Colonic mucosa (tissue), 4 donors: ENCODE data around the gene SPTBN1. TPM values are rescaled to one million over a fixed set of nuclear protein-coding genes. Genes with fewer than 3 reads are reported as not detected.
A peak's percentile ranks its signal among the peaks of the same experiment; 100 is the strongest.

Experiments used
- DNase-seq: peaks from one replicate; pipeline ENCODE4 v3.0.0-alpha.2; 2020
- H3K27ac ChIP-seq: fragments of 200-600 bp; one replicate; pipeline ENCODE4 v1.8.0; 2021
- H3K27me3 ChIP-seq: fragments of 200-600 bp; one replicate; pipeline ENCODE4 v1.8.0; 2021
- H3K36me3 ChIP-seq: fragments of 200-600 bp; one replicate; pipeline ENCODE4 v1.8.0; 2021
- H3K4me1 ChIP-seq: fragments of 200-600 bp; one replicate; pipeline ENCODE4 v1.8.0; 2021; ENCODE audit warnings: mild to moderate bottlenecking
- H3K4me3 ChIP-seq: fragments of 200-600 bp; one replicate; pipeline ENCODE4 v1.8.0; 2021
- H3K9ac ChIP-seq, 2 donors: one replicate each; pipeline ENCODE4 v1.7.0; 2013; ENCODE audit warnings: control low read depth in 2 of 2, low read depth in 2 of 2, low read length in 2 of 2
- H3K9me3 ChIP-seq: fragments of 200-600 bp; one replicate; pipeline ENCODE4 v1.8.0; 2021
- CTCF ChIP-seq: fragments of 200-600 bp; IDR thresholded peaks from one replicate; pipeline ENCODE4 v1.8.0; 2022; ENCODE audit warnings: antibody characterized with exemption, mild to moderate bottlenecking
- intact Hi-C: fragments of 100-400 bp; cut with DNase I; formaldehyde crosslinking; loops from one replicate; pipeline ENCODE4 v1.14.1; 2022
- total RNA-seq, 2 donors: library from RNA; stranded (reverse); fragmentation: NEBNext Ultra II Directional in 1 of 2; extraction: Animal tissue kit (Norgen Biotek cat#: 25700) in 1 of 2; gene quantifications; one replicate each; pipeline ENCODE4 v1.2.1, GENCODE V29; 2021
- donor health status: healthy.
- donor health status: DM: no; HTN: no; CAD: no.
- donor health status: DM: no; HTN: no; CAD: no.

Gene SPTBN1
- total RNA-seq, 2 donors from 2014 or later, result 325 to 338 TPM

DNA sequence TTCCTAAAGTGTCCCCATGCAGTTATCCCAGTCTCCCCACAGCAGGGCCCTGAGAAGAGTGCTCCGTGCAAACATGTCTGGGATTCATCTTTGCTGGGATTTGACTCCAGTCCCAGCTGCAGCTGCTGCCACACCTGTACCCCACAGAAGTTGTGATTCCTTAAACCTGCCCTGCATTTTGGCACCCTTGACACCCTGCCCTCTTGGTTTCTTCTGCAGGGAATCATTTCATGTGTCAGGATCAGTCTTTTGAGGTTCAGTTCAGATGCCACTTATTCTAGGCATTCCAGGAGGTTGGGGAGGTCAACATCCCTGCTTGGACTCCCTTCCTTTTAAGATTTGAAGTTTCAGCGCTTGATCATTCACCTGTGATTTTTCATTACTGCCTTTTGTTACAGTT is 108.3 kb downstream of the SPTBN1 start:
- Histone ChIP-seq H3K4me1 (peaks cover 9% of the 10 kb centered on the region), H3K9me3 (no peaks in the 10 kb centered on the region), H3K4me3 (no peak overlapping the region), H3K27ac (no peak overlapping the region), H3K9ac (peak overlapping the region in 1 of 2 donors; percentile 0), H3K36me3 (no peaks in the 10 kb centered on the region), H3K27me3 (no peaks in the 10 kb centered on the region)
- no peak for TF ChIP-seq CTCF
- no peak for DNase-seq
- intact Hi-C loops, result no loop called here

GRCh38 chr2:54565551-54565950 is 109.4 kb downstream of the SPTBN1 start:
- no peak overlapping the region for H3K9ac ChIP-seq
- H3K36me3 ChIP-seq, result no peaks in the 10 kb centered on the region
- H3K4me3 ChIP-seq, result no peak overlapping the region
- DNase-seq, result no peak
- no peak overlapping the region for H3K27ac ChIP-seq
- no peak for TF ChIP-seq CTCF
- H3K9me3 ChIP-seq, result no peaks in the 10 kb centered on the region
- no peaks in the 10 kb centered on the region for H3K27me3 ChIP-seq
- intact Hi-C loops, result no loop called here
- H3K4me1 ChIP-seq, result peaks cover 12% of the 10 kb centered on the region

- no peaks in the 10 kb centered on the region for H3K9me3 ChIP-seq
Measured at GRCh38 chr2:54566896-54567295, 110.8 kb downstream of the SPTBN1 start.

DNA sequence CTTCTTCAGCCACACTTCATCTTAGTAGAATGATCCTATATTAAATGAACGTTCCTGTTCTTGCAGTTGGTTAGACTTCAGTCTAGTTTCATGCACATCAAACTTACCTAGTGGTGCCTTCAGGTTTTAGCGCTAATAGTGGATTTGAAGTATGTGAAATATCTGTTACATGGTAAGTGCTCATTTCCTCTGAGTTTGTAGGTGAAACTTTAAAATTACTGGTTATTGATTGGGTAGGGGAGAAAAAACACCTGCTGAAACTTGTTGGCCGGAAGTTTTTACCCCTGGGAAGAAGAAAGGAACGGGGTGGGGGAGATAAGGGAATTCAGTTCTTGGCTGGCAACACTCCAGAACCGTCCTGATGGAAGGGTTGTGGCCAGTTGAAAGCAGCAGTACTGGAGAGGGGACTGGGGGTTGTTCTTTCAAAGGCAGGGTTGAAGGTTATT is 112.8 kb downstream of the SPTBN1 start:
- no peak overlapping the region for H3K4me3 ChIP-seq
- peak; percentile 81 for DNase-seq
- peak overlapping the region; percentile 88 for H3K27ac ChIP-seq
- peaks cover 24% of the 10 kb centered on the region for H3K4me1 ChIP-seq
- no peaks in the 10 kb centered on the region for H3K36me3 ChIP-seq
- no peaks in the 10 kb centered on the region for H3K9me3 ChIP-seq
- no peak for TF ChIP-seq CTCF
- peak overlapping the region in 1 of 2 donors; percentile 80 for H3K9ac ChIP-seq
- intact Hi-C loops, result no loop called here
- no peaks in the 10 kb centered on the region for H3K27me3 ChIP-seq

More at GRCh38 chr2:54566896-54567295, 110.8 kb downstream of the SPTBN1 start:
- intact Hi-C loops, result no loop called here
- no peak overlapping the region for H3K9ac ChIP-seq
- DNase-seq, result no peak
- no peak for TF ChIP-seq CTCF
- H3K4me3 ChIP-seq, result no peak overlapping the region
- H3K27me3 ChIP-seq, result no peaks in the 10 kb centered on the region
- no peak overlapping the region for H3K27ac ChIP-seq
- H3K36me3 ChIP-seq, result no peaks in the 10 kb centered on the region
- H3K4me1 ChIP-seq, result peaks cover 12% of the 10 kb centered on the region

DNA sequence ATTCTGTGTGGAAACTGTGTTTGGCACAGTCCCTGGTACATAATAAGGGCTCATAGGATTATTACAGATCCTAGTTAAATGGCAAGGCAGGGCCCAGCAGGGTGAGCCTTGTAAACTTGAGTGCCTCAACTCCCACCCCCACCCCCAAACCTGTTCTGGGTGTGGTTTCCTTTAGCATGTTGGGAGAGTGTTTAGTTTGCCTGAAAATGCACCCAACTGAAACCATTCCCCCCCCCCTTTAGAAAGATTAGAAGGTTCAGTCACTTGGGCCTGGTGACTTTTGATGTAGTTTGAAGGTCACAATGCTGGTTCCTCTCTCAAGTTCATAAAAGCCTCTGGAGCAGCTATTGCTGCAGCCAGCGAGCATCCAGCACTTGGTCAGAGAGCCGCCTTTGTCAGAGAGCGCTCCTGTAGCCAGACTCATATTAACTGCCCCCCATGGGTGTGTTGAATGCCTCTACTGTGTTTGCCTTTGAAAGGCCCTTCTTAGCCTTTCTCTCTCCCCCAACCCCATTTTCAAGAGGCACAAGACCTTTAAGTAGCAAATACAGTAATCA is 113.7 kb downstream of the SPTBN1 start:
- peak; percentile 85 for DNase-seq
- TF ChIP-seq CTCF, result no peak
- H3K9me3 ChIP-seq, result no peaks in the 10 kb centered on the region
- no peak overlapping the region for H3K4me3 ChIP-seq
- H3K36me3 ChIP-seq, result no peaks in the 10 kb centered on the region
- intact Hi-C loops, result no loop called here
- H3K27ac ChIP-seq, result peak overlapping the region; percentile 88
- H3K27me3 ChIP-seq, result no peaks in the 10 kb centered on the region
- peaks cover 24% of the 10 kb centered on the region for H3K4me1 ChIP-seq
- H3K9ac ChIP-seq, result peak overlapping the region; percentile 41 to 80
